ENCODE results near the gene KHDC1. TPM values are rescaled to one million over a fixed set of nuclear protein-coding genes. Genes with fewer than 3 reads are reported as not detected.

Gene KHDC1
- total RNA-seq, 1 experiment from 2014 or later, result 9.6 TPM

DNA sequence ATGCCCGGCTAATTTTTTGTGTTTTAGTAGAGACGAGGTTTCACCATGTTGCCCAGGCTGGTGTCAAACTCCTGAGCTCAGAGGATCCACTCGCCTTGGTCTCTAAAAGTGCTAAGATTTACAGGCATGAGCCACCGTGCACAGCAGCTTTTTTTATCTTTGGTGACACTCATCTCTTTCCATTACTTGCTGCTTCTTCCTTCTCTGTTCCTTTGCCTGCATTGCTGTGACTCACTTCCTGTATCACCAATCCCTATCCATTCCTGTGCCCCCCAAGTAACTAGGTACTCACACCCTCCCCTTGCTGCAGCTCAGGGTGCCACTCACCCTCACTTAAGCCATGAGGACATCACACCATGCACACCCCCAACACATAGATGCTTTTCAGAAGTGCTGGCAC lies 62.3 kb downstream of the KHDC1 start:
- TF ChIP-seq TCF7L2 (IDR thresholded peaks at IDR 0.05; ENCODE audit: low read depth, low read length) (no peak), SIN3A (IDR thresholded peaks at IDR 0.05; ENCODE audit: borderline replicate concordance, insufficient read depth, low read depth, low read length) (no peak), POLR2AphosphoS5 (IDR thresholded peaks at IDR 0.05; ENCODE audit: low read depth, low read length) (no peak)
- TF ChIP-seq, protein P1, sequence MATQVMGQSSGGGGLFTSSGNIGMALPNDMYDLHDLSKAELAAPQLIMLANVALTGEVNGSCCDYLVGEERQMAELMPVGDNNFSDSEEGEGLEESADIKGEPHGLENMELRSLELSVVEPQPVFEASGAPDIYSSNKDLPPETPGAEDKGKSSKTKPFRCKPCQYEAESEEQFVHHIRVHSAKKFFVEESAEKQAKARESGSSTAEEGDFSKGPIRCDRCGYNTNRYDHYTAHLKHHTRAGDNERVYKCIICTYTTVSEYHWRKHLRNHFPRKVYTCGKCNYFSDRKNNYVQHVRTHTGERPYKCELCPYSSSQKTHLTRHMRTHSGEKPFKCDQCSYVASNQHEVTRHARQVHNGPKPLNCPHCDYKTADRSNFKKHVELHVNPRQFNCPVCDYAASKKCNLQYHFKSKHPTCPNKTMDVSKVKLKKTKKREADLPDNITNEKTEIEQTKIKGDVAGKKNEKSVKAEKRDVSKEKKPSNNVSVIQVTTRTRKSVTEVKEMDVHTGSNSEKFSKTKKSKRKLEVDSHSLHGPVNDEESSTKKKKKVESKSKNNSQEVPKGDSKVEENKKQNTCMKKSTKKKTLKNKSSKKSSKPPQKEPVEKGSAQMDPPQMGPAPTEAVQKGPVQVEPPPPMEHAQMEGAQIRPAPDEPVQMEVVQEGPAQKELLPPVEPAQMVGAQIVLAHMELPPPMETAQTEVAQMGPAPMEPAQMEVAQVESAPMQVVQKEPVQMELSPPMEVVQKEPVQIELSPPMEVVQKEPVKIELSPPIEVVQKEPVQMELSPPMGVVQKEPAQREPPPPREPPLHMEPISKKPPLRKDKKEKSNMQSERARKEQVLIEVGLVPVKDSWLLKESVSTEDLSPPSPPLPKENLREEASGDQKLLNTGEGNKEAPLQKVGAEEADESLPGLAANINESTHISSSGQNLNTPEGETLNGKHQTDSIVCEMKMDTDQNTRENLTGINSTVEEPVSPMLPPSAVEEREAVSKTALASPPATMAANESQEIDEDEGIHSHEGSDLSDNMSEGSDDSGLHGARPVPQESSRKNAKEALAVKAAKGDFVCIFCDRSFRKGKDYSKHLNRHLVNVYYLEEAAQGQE (IDR thresholded peaks at IDR 0.05; ENCODE audit: insufficient read depth in 1 of 2, low read depth in 2 of 2, low read length in 1 of 2), result no peak
- TF ChIP-seq, protein P2, sequence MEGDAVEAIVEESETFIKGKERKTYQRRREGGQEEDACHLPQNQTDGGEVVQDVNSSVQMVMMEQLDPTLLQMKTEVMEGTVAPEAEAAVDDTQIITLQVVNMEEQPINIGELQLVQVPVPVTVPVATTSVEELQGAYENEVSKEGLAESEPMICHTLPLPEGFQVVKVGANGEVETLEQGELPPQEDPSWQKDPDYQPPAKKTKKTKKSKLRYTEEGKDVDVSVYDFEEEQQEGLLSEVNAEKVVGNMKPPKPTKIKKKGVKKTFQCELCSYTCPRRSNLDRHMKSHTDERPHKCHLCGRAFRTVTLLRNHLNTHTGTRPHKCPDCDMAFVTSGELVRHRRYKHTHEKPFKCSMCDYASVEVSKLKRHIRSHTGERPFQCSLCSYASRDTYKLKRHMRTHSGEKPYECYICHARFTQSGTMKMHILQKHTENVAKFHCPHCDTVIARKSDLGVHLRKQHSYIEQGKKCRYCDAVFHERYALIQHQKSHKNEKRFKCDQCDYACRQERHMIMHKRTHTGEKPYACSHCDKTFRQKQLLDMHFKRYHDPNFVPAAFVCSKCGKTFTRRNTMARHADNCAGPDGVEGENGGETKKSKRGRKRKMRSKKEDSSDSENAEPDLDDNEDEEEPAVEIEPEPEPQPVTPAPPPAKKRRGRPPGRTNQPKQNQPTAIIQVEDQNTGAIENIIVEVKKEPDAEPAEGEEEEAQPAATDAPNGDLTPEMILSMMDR (IDR thresholded peaks at IDR 0.05), result no peak
- no peak for DNase-seq (ENCODE audit: low read depth, low spot score)
- BruUV-seq (replicated peaks), result no TSS peak
- Histone ChIP-seq H3K36me3 (ENCODE audit: control insufficient read depth, insufficient read depth, low read length) (no peaks in the 10 kb centered on the region), H3K27me3 (ENCODE audit: control insufficient read depth, insufficient read depth, low read length) (no peaks in the 10 kb centered on the region), H3K27ac (ENCODE audit: low read length) (no peak overlapping the region), H3K4me3 (ENCODE audit: low read depth in 2 of 2, low read length in 2 of 2) (no peak overlapping the region), H3K9me3 (ENCODE audit: control insufficient read depth, insufficient read depth, low read depth, low read length) (no peaks in the 10 kb centered on the region), H3K4me1 (ENCODE audit: control insufficient read depth, insufficient read depth, low read length) (no peaks in the 10 kb centered on the region)
- POLR2A ChIA-PET, result no interaction called here
- in situ Hi-C loops (cut with HindIII; ENCODE audit: low pct_unique_long_range_greater_than_20kb, low sequenced_read_pairs) (no loop called here), intact Hi-C loops (cut with micrococcal nuclease; ENCODE audit: unreplicated experiment) (no loop called here)
- CTCF ChIA-PET, result interaction anchor here (0.6 kb wide), 1 partner anchor 67 kb away, joined by 3 read pairs; no protein-coding TSS in a partner anchor
- 0 out of 2 replicates have a peak, but pooled peaks have one; percentile 24 for ATAC-seq

DNA sequence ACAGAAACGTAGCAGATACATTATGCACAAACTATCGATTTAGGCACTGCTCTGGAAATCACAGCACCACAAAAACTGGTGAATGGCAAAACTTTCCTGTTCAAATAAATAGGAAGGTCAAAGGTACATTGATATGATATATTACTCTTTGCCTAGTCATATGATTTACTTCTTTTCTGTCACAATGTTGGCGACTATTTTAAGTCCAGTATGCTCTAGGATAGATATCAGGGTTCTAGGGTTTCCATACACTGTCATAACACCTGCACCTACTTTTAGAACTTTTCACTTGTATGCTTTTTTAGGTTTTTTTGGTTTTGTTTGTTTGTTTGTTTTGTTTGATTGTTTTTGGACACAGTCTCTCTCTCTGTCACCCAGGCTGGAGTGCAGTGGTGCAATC lies 62.7 kb downstream of the KHDC1 start:
- POLR2A ChIA-PET, result no interaction called here
- no peak overlapping the region for H3K27ac ChIP-seq (ENCODE audit: low read length)
- in situ Hi-C loops (cut with HindIII; ENCODE audit: low pct_unique_long_range_greater_than_20kb, low sequenced_read_pairs), result no loop called here

More for the DNA sequence above, 62.7 kb downstream of the KHDC1 start:
- H3K9me3 ChIP-seq (ENCODE audit: control insufficient read depth, insufficient read depth, low read depth, low read length), result no peaks in the 10 kb centered on the region
- H3K4me3 ChIP-seq (ENCODE audit: low read depth in 2 of 2, low read length in 2 of 2), result no peak overlapping the region
- CTCF ChIA-PET, result interaction anchor here (0.6 kb wide), 1 partner anchor 68 kb away, joined by 3 read pairs; no protein-coding TSS in a partner anchor
- no peaks in the 10 kb centered on the region for H3K36me3 ChIP-seq (ENCODE audit: control insufficient read depth, insufficient read depth, low read length)
- H3K4me1 ChIP-seq (ENCODE audit: control insufficient read depth, insufficient read depth, low read length), result no peaks in the 10 kb centered on the region
- DNase-seq (ENCODE audit: low read depth, low spot score) (no peak), ATAC-seq (no peak)
- TF ChIP-seq, protein P1 (IDR thresholded peaks at IDR 0.05; ENCODE audit: insufficient read depth in 1 of 2, low read depth in 2 of 2, low read length in 1 of 2), result no peak
- TF ChIP-seq, protein P2 (IDR thresholded peaks at IDR 0.05), result no peak
- TF ChIP-seq SIN3A (IDR thresholded peaks at IDR 0.05; ENCODE audit: borderline replicate concordance, insufficient read depth, low read depth, low read length) (no peak), POLR2AphosphoS5 (IDR thresholded peaks at IDR 0.05; ENCODE audit: low read depth, low read length) (no peak), TCF7L2 (IDR thresholded peaks at IDR 0.05; ENCODE audit: low read depth, low read length) (no peak)
- BruUV-seq (replicated peaks), result no TSS peak
- H3K27me3 ChIP-seq (ENCODE audit: control insufficient read depth, insufficient read depth, low read length), result no peaks in the 10 kb centered on the region
- intact Hi-C loops (cut with micrococcal nuclease; ENCODE audit: unreplicated experiment), result no loop called here

All from Panc1 (cell line).